Prostate gland (tissue), 2 donors: ENCODE results near the gene ATP9B. TPM values are rescaled to one million over a fixed set of nuclear protein-coding genes. Genes with fewer than 3 reads are reported as not detected.

Source experiments
- DNase-seq: peaks from one replicate; pipeline ENCODE4 v3.0.0-alpha.2; 2019; ENCODE audit warnings: low spot score
- H3K27ac ChIP-seq, 2 donors: fragments of 200-600 bp; sonication (generic); 2 replicates each; pipeline ENCODE4 v1.5.1; 2017 to 2019
- H3K27me3 ChIP-seq: fragments of 200-600 bp; sonication (generic); replicated peaks from 2 replicates; pipeline ENCODE4 v1.5.1; 2019; ENCODE audit not compliant: insufficient read depth
- H3K36me3 ChIP-seq, 2 donors: fragments of 200-600 bp; sonication (generic); 1 replicate in 1 of 2; 2 replicates in 1 of 2; pipeline versions ENCODE4 v1.5.1 to v1.8.1; 2017 to 2019
- H3K4me1 ChIP-seq: fragments of 200-600 bp; sonication (generic); replicated peaks from 2 replicates; pipeline ENCODE4 v1.5.1; 2019
- H3K4me3 ChIP-seq, 2 donors: fragments of 200-600 bp; sonication (generic); 2 replicates each; pipeline ENCODE4 v1.5.1; 2017 to 2019
- H3K9me3 ChIP-seq: fragments of 200-600 bp; sonication (generic); 2 replicates; pipeline ENCODE4 v1.5.1; 2017
- POLR2A ChIP-seq: fragments of 450-650 bp; IDR thresholded peaks from one replicate; pipeline ENCODE4 v1.6.1; 2016; ENCODE audit warnings: antibody characterized with exemption, mild to moderate bottlenecking
- POLR2AphosphoS5 ChIP-seq: sonication (generic); formaldehyde crosslinking; IDR thresholded peaks from one replicate; pipeline ENCODE4 v1.6.1; 2017; ENCODE audit warnings: antibody characterized with exemption
- WGBS: methylation state at CpG from one replicate; pipeline ENCODE4 v1.1.5; 2018; 5-methylcytosine and 5-hydroxymethylcytosine counted together
- intact Hi-C: fragments of 100-400 bp; cut with DNase I; formaldehyde crosslinking; loops from one replicate; pipeline ENCODE4 v1.14.2; 2022
- total RNA-seq, 2 donors: library from RNA; depleted of rRNA; stranded (reverse); fragments of >200 nt; gene quantifications; one replicate each; pipeline ENCODE4 v1.1.0, GENCODE V29; 2016
- TF ChIP-seq, protein P1 (sequence below), 4 experiments: fragments of 200-600 bp in 2 of 4; fragments of 450-650 bp in 2 of 4; sonication (generic) in 2 of 4; IDR thresholded peaks; 1 replicate in 3 of 4; 2 replicates in 1 of 4; pipeline ENCODE4 v1.5.1; 2016 to 2019; ENCODE audit warnings: antibody characterized with exemption in 4 of 4, mild to moderate bottlenecking in 2 of 4, moderate library complexity in 2 of 4

Gene ATP9B
- total RNA-seq, 2 donors from 2014 or later, result 33.8 to 55.6 TPM

DNA sequence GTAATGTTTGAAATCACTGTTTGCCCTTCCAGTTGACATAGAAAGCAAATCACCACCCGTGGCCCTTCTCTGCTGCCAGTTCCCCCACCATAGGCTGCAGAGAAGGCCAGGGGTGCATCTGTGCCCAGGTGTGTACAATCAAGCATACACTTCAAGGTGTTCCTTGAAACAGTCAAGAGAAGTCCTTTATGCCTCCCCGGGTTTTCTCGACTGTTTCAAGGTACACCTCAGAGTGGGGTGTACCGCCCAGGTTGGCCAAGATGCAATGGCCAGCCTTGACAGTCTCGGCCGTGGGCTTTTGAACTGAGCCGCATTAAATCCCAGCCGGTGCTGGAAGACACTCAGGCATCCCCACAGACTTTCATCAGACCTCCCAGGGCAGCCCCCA lies 21.0 kb upstream of the ATP9B start:
- H3K27ac ChIP-seq, result no peak overlapping the region
- H3K4me1 ChIP-seq, result no peaks in the 10 kb centered on the region
- intact Hi-C loops, result no loop called here
- no peaks in the 10 kb centered on the region for H3K27me3 ChIP-seq
- TF ChIP-seq POLR2AphosphoS5 (no peak), POLR2A (no peak)
- TF ChIP-seq, protein P1, sequence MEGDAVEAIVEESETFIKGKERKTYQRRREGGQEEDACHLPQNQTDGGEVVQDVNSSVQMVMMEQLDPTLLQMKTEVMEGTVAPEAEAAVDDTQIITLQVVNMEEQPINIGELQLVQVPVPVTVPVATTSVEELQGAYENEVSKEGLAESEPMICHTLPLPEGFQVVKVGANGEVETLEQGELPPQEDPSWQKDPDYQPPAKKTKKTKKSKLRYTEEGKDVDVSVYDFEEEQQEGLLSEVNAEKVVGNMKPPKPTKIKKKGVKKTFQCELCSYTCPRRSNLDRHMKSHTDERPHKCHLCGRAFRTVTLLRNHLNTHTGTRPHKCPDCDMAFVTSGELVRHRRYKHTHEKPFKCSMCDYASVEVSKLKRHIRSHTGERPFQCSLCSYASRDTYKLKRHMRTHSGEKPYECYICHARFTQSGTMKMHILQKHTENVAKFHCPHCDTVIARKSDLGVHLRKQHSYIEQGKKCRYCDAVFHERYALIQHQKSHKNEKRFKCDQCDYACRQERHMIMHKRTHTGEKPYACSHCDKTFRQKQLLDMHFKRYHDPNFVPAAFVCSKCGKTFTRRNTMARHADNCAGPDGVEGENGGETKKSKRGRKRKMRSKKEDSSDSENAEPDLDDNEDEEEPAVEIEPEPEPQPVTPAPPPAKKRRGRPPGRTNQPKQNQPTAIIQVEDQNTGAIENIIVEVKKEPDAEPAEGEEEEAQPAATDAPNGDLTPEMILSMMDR (IDR thresholded peaks at IDR 0.05), result no peak
- H3K4me3 ChIP-seq, result no peak overlapping the region
- DNase-seq, result no peak
- H3K36me3 ChIP-seq, result no peaks in the 10 kb centered on the region
- 86% methylated on average over 8 of the region's 8 CpGs for WGBS
- H3K9me3 ChIP-seq, result no peaks in the 10 kb centered on the region

- Histone ChIP-seq H3K4me3 (no peak overlapping the region), H3K4me1 (no peaks in the 10 kb centered on the region), H3K9me3 (no peaks in the 10 kb centered on the region), H3K27ac (no peak overlapping the region), H3K27me3 (no peaks in the 10 kb centered on the region), H3K36me3 (no peaks in the 10 kb centered on the region)
- WGBS, result 73% methylated on average over 3 of the region's 3 CpGs
- no peak for DNase-seq
- intact Hi-C loops, result no loop called here
- TF ChIP-seq POLR2AphosphoS5 (no peak), POLR2A (no peak)
- TF ChIP-seq, protein P1 (IDR thresholded peaks at IDR 0.05), result no peak
Measured at GRCh38 chr18:79049506-79049905, 19.7 kb upstream of the ATP9B start.

GRCh38 chr18:79050005-79050404 lies 19.2 kb upstream of the ATP9B start:
- 91% methylated on average over 5 of the region's 5 CpGs for WGBS
- Histone ChIP-seq H3K9me3 (no peaks in the 10 kb centered on the region), H3K27me3 (no peaks in the 10 kb centered on the region), H3K36me3 (no peaks in the 10 kb centered on the region), H3K4me3 (no peak overlapping the region), H3K4me1 (no peaks in the 10 kb centered on the region), H3K27ac (no peak overlapping the region)
- no peak for DNase-seq
- TF ChIP-seq POLR2A (no peak), POLR2AphosphoS5 (no peak)
- TF ChIP-seq, protein P1 (IDR thresholded peaks at IDR 0.05), result no peak
- intact Hi-C loops, result no loop called here

GRCh38 chr18:79056827-79057367 lies 12.3 kb upstream of the ATP9B start:
- Histone ChIP-seq H3K27me3 (no peaks in the 10 kb centered on the region), H3K4me3 (no peak overlapping the region), H3K9me3 (no peaks in the 10 kb centered on the region), H3K4me1 (no peaks in the 10 kb centered on the region), H3K36me3 (no peaks in the 10 kb centered on the region), H3K27ac (no peak overlapping the region)
- intact Hi-C loops, result no loop called here
- DNase-seq, result no peak
- WGBS, result 81% methylated on average over 9 of the region's 9 CpGs
- TF ChIP-seq POLR2A (no peak), POLR2AphosphoS5 (no peak)
- TF ChIP-seq, protein P1 (IDR thresholded peaks at IDR 0.05), result no peak

GRCh38 chr18:79058007-79058406 lies 11.2 kb upstream of the ATP9B start:
- H3K9me3 ChIP-seq, result no peaks in the 10 kb centered on the region
- DNase-seq, result no peak
- TF ChIP-seq POLR2AphosphoS5, result no peak
- TF ChIP-seq, protein P1 (IDR thresholded peaks at IDR 0.05), result no peak
- TF ChIP-seq POLR2A, result no peak
- no peak overlapping the region for H3K27ac ChIP-seq
- no peaks in the 10 kb centered on the region for H3K27me3 ChIP-seq
- H3K4me3 ChIP-seq, result no peak overlapping the region
- 85% methylated on average over 2 of the region's 2 CpGs for WGBS
- H3K4me1 ChIP-seq, result no peaks in the 10 kb centered on the region
- intact Hi-C loops, result no loop called here
- H3K36me3 ChIP-seq, result no peaks in the 10 kb centered on the region
